Raji (cell line): ENCODE measurements around the gene KRT76.

Experiments used
- POLR2A ChIP-seq: IDR thresholded peaks from 2 replicates; pipeline ENCODE4 v1.6.1; 2011; ENCODE audit warnings: low read depth, low read length, control low read depth; ENCODE audit not compliant: insufficient read depth

KRT76 gene

DNA sequence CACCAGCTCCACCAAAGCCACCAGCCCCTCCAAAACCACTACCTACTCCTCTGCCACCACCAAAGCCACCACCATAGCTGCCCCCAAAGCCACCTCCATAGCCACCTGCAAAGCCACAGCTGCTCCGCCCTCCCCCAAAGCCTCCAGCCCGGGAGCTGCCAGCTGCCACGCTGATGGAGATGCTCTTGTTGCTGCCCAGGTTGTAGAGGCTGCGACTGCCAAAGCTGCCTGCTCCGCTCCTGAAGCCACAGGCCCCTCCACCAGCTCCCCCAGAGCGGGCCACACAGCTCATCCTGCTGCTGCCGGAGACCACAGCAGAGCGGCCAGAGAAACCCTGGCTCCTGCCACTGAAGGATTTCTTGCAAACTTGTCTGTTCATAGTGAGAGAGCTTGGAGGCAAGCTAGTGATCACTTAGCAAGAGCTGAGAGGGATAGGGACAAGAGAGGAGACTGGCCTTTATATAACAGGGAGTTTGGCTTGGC, at the start of gene KRT76:
KRT76 (minus strand) TSS at position 433 of the 483 bp plus-strand sequence; CDS start at position 379, 54 bp downstream.
- no peak for TF ChIP-seq POLR2A

DNA sequence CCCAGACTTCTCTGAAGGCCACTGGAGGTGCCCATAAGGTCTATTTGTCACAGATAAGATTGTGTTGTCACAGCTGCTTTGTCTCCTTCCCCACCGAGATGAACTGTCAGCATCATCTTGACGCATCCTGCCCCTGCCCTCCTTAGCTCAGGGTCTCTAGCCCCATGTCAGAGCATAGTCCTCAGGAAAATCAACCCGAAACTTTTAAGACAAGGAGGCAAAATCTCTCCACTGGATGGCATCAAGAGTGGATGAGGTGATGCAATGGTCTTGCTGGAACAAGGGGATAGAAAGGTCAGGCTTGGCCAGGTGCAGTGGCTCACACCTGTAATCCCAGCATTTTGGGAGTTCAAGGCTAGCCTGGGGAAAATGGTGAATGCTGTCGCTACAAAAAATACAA, 48.8 kb upstream of the KRT76 start:
- no peak for TF ChIP-seq POLR2A

DNA sequence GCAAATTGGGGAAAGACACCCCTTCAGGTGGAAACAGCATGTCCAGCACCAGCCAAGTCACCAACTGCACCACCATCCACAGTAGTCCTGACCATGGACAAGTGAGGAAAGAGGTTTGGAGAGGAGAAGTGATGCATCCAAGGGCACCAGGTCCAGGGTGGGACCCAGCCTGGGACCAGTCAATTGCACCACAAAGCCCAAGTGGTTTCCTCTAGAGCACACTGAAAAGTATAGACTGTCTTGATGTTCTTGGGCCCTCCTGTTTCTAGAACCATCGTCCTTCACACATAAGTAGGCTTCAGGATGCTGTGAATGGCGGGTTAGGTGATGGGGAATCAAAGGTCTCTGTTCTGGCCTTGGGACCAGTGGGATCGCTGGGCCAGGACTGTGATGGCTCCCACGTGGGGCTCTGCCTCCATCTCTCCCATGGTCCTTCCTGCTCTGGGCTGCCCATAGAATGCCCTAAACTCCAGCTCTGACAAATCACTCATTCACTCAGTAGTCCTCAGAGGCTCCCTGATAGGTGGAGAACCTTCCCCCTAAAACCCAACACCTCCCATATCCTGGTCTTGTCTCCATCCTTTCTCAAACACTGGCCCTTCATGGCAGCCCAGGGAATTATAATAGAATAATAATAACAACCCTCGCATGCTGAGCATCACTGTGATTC, 47.7 kb upstream of the KRT76 start:
- TF ChIP-seq POLR2A: no peak

- no peak for TF ChIP-seq POLR2A
These were observed 46.8 kb upstream of the KRT76 start for GRCh38 chr12:52823761-52824450.

DNA sequence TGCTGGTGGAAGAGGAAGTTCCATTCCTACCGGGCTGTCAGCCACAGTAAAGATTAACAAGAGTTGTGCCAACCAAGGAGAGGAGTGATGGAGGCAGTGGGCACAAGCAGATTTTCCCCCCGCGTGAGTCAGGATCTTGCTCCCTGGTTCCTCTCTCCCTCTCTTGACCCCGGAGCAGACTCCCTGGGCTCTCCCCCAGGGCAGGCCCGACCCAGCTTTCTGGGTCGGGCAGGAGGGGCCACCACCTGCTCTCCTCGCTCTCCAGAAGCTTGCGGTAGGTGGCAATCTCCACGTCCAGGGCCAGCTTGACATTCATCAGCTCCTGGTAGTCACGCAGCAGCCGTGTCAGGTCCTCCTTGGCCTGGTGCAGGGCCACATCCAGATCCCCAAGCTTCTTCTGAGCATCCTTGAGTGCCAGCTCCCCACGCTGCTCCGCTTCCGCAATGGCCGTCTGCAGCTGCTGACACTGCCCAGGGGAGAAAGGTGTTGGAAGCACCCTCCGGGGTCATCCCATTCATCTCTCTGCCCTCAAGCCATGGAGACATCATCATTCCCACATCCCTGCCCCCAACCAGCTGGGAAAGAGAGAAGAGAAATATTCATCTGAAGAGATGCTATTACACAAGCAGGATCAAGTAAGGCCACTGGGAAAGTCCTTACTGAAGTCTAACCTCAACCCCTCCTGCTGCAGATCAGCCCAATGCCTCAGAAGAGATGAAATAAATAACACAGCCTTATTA, 45.8 kb upstream of the KRT76 start:
- TF ChIP-seq POLR2A: no peak

- no peak for TF ChIP-seq POLR2A
These were observed 44.9 kb upstream of the KRT76 start for GRCh38 chr12:52821826-52822660.

DNA sequence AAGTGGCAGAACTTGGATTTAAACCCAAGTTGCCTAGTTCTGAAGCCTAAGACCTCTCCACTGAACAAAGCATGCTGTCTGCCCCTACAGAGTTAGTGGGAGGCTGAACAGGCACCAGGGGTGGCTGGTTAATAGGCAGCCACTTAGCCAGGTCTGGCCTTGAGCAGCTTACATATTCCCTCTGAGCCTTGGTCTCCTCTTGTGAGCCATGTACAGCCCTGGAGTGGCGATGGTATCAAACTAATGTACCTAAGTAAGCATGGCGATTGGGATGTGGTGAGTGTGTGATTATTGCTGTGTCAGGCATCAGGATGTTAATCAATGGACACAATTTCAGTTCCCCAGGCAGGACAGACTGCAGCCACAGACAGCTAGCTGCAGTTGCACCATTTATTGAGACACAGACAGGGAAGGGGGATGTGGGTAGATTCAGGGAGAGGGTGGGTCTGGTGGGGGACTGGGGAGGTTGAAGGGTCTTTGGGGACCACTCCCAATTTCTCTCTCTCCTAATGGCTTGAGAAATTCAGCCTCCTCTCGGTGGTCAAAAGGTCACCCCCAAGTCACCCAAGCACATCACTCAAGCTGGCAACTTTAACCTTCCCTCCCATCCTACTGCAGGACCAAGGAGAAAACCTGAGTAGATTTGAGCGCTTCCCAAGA, 44.1 kb upstream of the KRT76 start:
- TF ChIP-seq POLR2A: no peak

DNA sequence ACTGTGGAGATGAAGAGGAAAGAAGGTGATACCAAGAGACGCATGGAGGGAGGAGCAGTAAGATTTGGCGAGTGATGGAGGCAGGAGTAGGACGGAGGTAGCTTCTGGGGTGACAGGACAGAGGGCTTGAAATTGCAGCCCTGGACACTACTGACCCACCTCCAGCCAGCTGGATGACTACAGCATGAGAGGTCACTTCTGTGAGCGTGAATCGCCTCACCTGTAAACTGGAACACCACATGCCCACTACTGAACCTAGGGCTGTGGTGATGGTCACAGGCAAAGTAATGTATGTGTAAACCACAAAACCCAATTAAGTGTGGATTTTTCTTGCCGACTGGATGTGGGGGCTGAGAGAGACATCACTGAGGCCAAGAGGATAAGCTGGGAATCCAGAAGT, 43.4 kb upstream of the KRT76 start:
- no peak for TF ChIP-seq POLR2A

DNA sequence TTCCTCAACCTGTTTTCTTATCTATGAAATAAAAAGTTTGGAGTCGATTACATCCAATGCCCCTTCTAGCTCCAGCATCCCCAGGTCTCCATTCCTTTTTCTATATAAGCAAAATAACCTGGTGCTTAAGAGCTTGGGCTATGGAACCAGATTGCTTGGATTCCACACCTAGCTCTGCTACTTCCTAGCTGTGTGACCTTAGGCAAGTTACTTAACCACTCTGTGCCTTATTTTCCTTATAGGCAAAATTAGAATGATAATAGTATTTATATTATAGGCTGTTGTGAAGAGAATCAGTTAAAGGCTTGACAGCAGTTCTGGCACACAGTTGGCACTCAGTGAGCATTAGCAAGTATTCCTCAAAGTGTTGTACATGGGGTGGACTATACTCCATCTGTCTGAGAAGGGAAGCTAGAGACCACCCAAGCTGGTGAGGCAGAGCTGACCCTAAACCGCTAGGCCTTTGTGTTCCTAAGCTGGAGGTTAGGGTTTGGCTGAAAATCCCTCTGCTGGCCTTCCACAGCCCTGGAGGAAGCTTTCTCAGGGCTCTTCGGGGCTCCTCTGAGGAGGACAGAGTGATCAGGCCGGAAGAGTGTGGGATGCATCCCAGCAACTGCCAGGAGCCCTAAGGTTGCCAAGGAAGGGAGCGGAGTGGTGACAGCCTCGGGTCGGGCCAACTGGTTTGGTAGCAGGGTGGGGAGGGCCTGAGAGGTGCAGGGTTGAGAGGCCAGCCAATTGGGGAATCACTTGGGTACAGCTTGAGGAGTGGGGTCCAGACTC, 42.8 kb upstream of the KRT76 start:
- no peak for TF ChIP-seq POLR2A

DNA sequence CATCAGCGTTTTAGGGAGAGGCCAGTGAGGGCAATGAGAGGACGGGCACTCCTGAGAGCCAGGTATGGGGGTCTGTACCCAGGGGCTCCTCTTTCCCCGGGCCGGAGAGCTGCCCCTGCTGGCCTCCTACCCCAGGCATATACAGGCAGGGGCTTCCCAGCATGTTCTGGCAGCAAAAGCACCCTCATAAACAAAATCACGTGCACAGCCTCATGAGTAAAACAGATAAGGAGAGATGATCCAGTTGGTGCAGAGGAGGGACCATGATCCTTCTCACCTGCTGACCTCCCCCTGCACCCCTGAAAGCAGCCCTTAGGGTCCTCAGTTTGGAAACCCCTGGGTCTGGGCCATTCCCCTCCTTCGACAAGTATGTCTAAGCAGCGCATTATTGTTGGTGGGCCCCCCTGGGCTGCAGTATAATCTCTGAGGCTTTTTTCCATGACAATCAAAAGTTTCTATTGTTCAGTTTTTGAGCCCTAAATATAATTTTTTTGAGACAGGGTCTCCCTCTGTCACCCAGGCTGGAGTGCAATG, 41.8 kb upstream of the KRT76 start:
- TF ChIP-seq POLR2A: no peak

DNA sequence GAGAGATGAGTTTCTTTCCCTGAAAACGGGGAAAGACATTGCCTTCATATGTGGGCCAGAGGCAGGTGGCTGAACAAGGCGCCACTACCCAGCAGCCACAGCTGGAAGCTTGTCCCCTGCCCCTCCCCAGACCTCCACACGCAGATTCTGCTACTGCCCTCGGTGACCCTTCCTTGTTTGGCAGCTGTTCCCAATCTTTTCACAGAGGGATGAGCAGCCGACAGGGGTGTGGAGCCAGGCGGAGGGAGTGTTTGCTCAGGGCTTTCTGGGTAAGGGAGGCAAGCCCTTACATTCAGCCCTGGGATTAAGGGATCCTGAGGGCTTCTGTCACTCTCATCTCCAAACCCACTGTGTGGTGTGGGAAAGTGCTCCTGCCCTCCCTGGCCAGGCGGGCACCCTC, 41.2 kb upstream of the KRT76 start:
- TF ChIP-seq POLR2A: no peak

- no peak for TF ChIP-seq POLR2A
These were observed 40.6 kb upstream of the KRT76 start for GRCh38 chr12:52817699-52818238.

DNA sequence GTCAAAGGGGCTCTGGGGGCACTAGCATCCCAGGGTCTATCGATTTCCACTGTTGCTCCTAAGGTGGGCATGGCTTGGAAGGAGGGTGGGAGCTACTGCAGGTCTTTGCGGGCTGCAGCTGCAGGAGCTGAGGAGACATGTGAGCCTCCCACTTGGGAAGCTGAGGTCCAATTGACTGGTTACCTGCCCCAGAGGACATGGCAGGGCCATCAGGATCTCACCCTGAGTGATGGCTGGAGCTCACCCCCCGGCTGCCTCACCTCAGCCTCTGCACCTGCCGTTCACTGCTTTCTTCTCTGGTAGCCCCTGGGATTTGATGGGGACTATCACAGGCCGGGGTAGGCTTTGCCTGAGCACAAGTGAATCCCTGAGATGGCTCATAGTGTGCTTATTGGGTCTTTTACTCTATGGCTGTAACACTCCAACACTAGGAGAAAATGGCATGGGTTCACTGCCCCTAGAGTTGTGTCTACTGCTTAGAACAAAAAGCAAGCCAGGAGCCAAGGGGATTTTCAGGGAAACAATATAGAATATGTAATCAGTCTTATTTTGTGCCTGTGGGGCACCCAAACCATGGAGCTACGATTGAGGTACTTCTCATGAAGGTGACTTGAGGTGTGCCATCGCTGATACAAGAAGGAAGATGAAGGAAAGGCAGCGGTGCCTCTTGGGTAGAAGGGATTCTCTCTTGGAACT, 40.0 kb upstream of the KRT76 start:
- no peak for TF ChIP-seq POLR2A
